T-cell (primary cell): ENCODE measurements around the gene ANKRD30B. TPM values are rescaled to one million over a fixed set of nuclear protein-coding genes. Genes with fewer than 3 reads are reported as not detected.
"Not testable (repeated sequence)": the region's sequence is repeated elsewhere in the genome, so short reads cannot be mapped to it uniquely, and the experiment has no call there.

Experiments
- ATAC-seq, 4 experiments: fragments of 200-7000 bp in 3 of 4; fragments of 150-1000 bp in 1 of 4; cut with Tn5 transposase; replicated peaks in 1 of 4; 1 replicate in 3 of 4; 2 replicates in 1 of 4; pipeline ENCODE4 v1.10.0; 2021; ENCODE audit warnings: moderate library complexity in 3 of 4, mild to moderate bottlenecking in 2 of 4, moderate number of reproducible peaks in 1 of 4
- CTCF ChIA-PET, 2 donors: fragments of 300-600 bp; sonication (Branson Sonifier 250); formaldehyde crosslinking; loops; one replicate each; lab custom pipeline; 2022; ENCODE audit warnings: antibody characterized with exemption in 2 of 2; lab: Charles Lee
- POLR2A ChIA-PET, 2 donors: fragments of 300-600 bp; sonication (Branson Sonifier 250); formaldehyde crosslinking; loops; one replicate each; lab custom pipeline; 2022; ENCODE audit warnings: antibody characterized with exemption in 2 of 2; lab: Charles Lee
- DNase-seq, 35 experiments: peaks; one replicate each; pipeline versions ENCODE4 v3.0.0 to v3.0.0-alpha.2; 2013 to 2023
- H3K27ac ChIP-seq: one replicate; pipeline ENCODE4 v1.5.1; 2013; ENCODE audit warnings: low read length
- H3K27me3 ChIP-seq, 2 experiments: replicated peaks in 1 of 2; 1 replicate in 1 of 2; 2 replicates in 1 of 2; pipeline versions ENCODE4 v1.6.1 to v1.7.0; 2013; ENCODE audit warnings: low read length in 1 of 2, mixed read lengths in 1 of 2; ENCODE audit not compliant: control insufficient read depth in 2 of 2, insufficient read depth in 2 of 2; ENCODE audit errors: extremely low read depth in 1 of 2
- H3K36me3 ChIP-seq, 2 donors: 1 replicate in 1 of 2; 2 replicates in 1 of 2; pipeline versions ENCODE4 v1.6.1 to v1.7.0; 2013; ENCODE audit warnings: low read length in 1 of 2; ENCODE audit not compliant: control insufficient read depth in 2 of 2, insufficient read depth in 1 of 2; ENCODE audit errors: extremely low read depth in 1 of 2
- H3K4me1 ChIP-seq, 2 experiments: 1 replicate in 1 of 2; 2 replicates in 1 of 2; pipeline versions ENCODE4 v1.6.1 to v1.7.0; 2013; ENCODE audit warnings: low read length in 2 of 2, mixed read lengths in 1 of 2; ENCODE audit not compliant: insufficient read depth in 2 of 2, control insufficient read depth in 1 of 2; ENCODE audit errors: extremely low read depth in 1 of 2
- H3K4me3 ChIP-seq, 2 donors: 1 replicate in 1 of 2; 2 replicates in 1 of 2; pipeline versions ENCODE4 v1.5.1 to v1.7.0; 2013; ENCODE audit warnings: mild to moderate bottlenecking in 2 of 2, low read length in 1 of 2, moderate library complexity in 1 of 2; ENCODE audit not compliant: control insufficient read depth in 1 of 2; ENCODE audit errors: extremely low read depth in 1 of 2
- H3K9me3 ChIP-seq: 2 replicates; pipeline ENCODE4 v1.7.0; 2013
- H3K27ac Mint-ChIP-seq, 2 donors: one replicate each; pipeline ENCODE4 v1.8.0; 2020 to 2021; ENCODE audit warnings: mild to moderate bottlenecking in 2 of 2, mixed read lengths in 2 of 2
- H3K27me3 Mint-ChIP-seq, 2 donors: one replicate each; pipeline ENCODE4 v1.8.0; 2021 to 2022; ENCODE audit warnings: mixed read lengths in 2 of 2
- H3K36me3 Mint-ChIP-seq: one replicate; pipeline ENCODE4 v1.8.0; 2021; ENCODE audit warnings: mixed read lengths
- H3K4me1 Mint-ChIP-seq, 3 donors: one replicate each; pipeline ENCODE4 v1.8.0; 2020 to 2022; ENCODE audit warnings: mixed read lengths in 3 of 3, mild to moderate bottlenecking in 1 of 3
- H3K4me3 Mint-ChIP-seq, 3 donors: one replicate each; pipeline ENCODE4 v1.8.0; 2020 to 2022; ENCODE audit warnings: mild to moderate bottlenecking in 3 of 3, mixed read lengths in 3 of 3, moderate library complexity in 3 of 3
- H3K9me3 Mint-ChIP-seq, 3 donors: one replicate each; pipeline ENCODE4 v1.8.0; 2020 to 2022; ENCODE audit warnings: mixed read lengths in 3 of 3
- WGBS: methylation state at CpG from one replicate; pipeline ENCODE4 v1.1.5; 2013; ENCODE audit warnings: missing lambda C conversion rate; ENCODE audit not compliant: insufficient coverage; 5-methylcytosine and 5-hydroxymethylcytosine counted together
- total RNA-seq, 35 experiments: library from RNA in 6 of 35; stranded (reverse) in 6 of 35; fragments of 120-200 nt in 1 of 35; gene quantifications; one replicate each; pipeline versions ENCODE4 v1.2.1 to v1.2.4 and lab custom pipeline; 2013 to 2026

ANKRD30B gene
- total RNA-seq, 5 donors from 2014 or later (not counting 1 experiment from before 2014, with no cell fraction given) = not detected

- H3K27me3 Mint-ChIP-seq, H3K9me3 ChIP-seq, DNase-seq, H3K27ac Mint-ChIP-seq, POLR2A ChIA-PET, ATAC-seq, H3K4me3 Mint-ChIP-seq, H3K27me3 ChIP-seq, H3K4me1 ChIP-seq, H3K36me3 Mint-ChIP-seq, H3K4me3 ChIP-seq, H3K36me3 ChIP-seq, H3K27ac ChIP-seq, CTCF ChIA-PET, H3K9me3 Mint-ChIP-seq, H3K4me1 Mint-ChIP-seq: not testable (repeated sequence)
- no CpG with 5 or more reads among the region's 4 CpGs for WGBS
Observed at GRCh38 chr18:14868825-14869224, 120.9 kb downstream of the ANKRD30B start.

GRCh38 chr18:14878826-14879225 lies 130.9 kb downstream of the ANKRD30B start:
- H3K4me1 Mint-ChIP-seq, H3K4me3 ChIP-seq, ATAC-seq, H3K36me3 Mint-ChIP-seq, H3K9me3 ChIP-seq, CTCF ChIA-PET, H3K27ac Mint-ChIP-seq, H3K36me3 ChIP-seq, H3K4me1 ChIP-seq, H3K4me3 Mint-ChIP-seq, POLR2A ChIA-PET, H3K9me3 Mint-ChIP-seq, H3K27me3 ChIP-seq, H3K27ac ChIP-seq, DNase-seq, H3K27me3 Mint-ChIP-seq: not testable (repeated sequence)
- no CpG with 5 or more reads among the region's 14 CpGs for WGBS

- no peaks in the 10 kb centered on the region for H3K27me3 Mint-ChIP-seq
- ChIA-PET CTCF (no interaction called here), POLR2A (no interaction called here)
- no peaks in the 10 kb centered on the region for H3K36me3 ChIP-seq
- H3K4me3 ChIP-seq = no peak overlapping the region
- no peaks in the 10 kb centered on the region for H3K4me1 ChIP-seq
- H3K27ac Mint-ChIP-seq = no peak overlapping the region
- H3K4me3 Mint-ChIP-seq = no peak overlapping the region
- ATAC-seq = no peak
- H3K36me3 Mint-ChIP-seq = no peaks in the 10 kb centered on the region
- no peaks in the 10 kb centered on the region for H3K27me3 ChIP-seq
- WGBS = no CpG with 5 or more reads among the region's 1 CpG
- H3K4me1 Mint-ChIP-seq = no peaks in the 10 kb centered on the region
- H3K9me3 Mint-ChIP-seq = no peaks in the 10 kb centered on the region
- DNase-seq = no peak
- no peaks in the 10 kb centered on the region for H3K9me3 ChIP-seq
- H3K27ac ChIP-seq = no peak overlapping the region
Observed at GRCh38 chr18:14900435-14900834, 152.5 kb downstream of the ANKRD30B start.

Other genes with a start within 250 kb of the ANKRD30B start
- gene POTEC, start 204.6 kb upstream of the ANKRD30B start, total RNA-seq = under 1 TPM in 1 of 5 donors, not detected in 4; 0.05 TPM